Embryonic facial prominence (tissue), 1 donor: Measurements from ENCODE around the gene PTPRZ1.

ENCODE experiments used
- DNase-seq: peaks from one replicate; pipeline ENCODE4 v3.0.0-alpha.2; 2016; ENCODE audit errors: extremely low spot score

The PTPRZ1 gene

DNA sequence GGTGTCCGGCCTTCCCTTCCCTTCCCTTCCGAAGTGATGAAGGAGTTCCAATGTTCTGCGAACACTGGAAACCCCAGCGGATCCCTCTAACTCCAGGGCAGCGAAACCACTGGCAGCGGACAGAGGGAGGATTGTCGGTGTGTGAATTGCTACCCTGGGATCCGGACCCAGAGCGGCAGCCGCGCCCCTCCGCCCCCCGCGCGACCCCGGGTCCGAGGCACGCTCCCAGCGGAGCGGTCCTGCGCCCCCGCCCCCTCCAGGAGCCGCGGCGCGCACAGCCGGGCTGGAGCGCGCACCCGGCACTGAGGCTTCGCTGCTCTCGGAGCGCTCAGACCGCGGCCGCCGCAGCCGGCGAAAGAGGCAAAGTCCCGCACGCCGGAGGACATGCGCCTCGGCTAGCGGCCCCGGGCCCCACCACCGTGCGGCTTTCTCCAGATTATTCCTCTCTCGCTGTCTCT lies at the start of gene PTPRZ1:
PTPRZ1 (plus strand) TSS at position 331 of the 458 bp plus-strand sequence. CDS start 339 bp downstream, outside the sequence.
- DNase-seq = no peak

DNA sequence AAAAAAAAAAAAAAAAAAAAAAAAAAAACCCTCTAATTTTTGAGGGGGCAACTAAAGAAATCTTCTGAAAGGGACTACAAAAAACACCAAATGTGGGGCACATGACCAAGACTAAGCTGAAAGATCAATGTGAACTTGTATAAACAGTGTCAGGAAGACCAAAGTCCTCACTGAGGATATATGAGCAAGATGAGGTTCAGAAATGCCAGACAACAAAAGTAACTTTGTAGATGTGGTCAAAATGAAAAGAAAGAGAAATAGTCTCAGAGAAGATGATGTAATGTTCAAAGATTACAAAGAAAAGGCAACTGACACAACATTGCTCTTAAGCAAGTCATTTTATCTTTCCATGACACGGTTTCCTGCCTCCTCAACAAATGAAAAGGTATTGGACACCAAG lies 48.7 kb upstream of the PTPRZ1 start:
- no peak for DNase-seq

DNA sequence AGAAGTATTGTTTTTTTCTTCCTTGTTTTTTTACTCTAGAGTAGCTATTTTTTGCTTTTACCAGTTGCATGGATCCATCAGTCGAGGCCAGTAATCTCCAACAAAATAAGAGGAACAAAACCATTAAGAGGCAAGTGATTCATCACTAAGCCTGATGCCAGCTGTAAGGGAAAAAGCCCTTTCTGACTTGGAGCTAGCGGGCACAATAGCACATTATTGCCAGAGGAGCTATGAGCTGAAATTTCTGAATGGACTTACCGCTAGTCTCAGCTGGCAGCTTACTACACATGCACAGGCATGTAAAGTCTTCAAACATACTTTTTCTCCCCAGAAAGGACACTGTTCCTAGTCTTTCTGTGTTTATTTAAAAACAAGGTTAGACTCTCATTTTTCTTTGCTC lies 41.6 kb upstream of the PTPRZ1 start:
- DNase-seq = no peak

DNA sequence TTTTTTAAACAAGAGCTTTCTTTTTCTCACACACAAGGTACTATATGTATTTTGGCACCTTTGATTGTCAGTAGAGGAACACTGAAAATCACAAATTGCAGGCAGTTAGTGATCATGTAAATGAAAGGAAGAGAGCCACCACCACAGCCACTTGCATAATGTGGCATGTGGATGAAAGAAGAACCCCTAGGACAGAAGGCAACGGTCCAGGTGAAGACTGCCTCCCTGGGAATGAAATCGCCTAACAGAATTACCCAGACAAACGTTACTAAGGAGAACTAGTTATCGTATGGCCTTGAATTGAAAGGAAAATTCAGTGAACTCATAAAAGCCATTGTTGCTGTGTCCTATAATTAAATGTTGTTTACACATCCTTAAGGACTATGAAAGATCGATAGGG lies 41.2 kb upstream of the PTPRZ1 start:
- no peak for DNase-seq

DNA sequence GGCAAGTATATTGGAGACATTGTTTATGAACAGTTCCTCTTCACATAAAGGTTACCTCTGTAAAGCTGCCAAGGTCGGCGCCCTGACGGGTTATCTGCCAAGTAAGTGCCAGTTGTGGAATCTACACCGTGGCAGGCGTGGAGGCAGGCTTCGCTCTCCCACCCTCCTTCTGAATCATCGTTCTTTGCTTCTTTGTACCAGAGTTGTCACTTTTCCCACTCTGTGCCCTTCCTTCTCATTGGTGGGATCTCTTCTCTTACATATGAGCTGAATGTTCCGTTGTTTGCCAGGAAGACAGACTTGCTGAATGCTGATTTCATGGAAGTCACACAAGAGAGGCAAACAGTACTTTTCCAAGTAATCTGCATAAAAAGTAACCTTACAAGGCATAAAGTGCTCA lies 40.6 kb upstream of the PTPRZ1 start:
- no peak for DNase-seq

DNA sequence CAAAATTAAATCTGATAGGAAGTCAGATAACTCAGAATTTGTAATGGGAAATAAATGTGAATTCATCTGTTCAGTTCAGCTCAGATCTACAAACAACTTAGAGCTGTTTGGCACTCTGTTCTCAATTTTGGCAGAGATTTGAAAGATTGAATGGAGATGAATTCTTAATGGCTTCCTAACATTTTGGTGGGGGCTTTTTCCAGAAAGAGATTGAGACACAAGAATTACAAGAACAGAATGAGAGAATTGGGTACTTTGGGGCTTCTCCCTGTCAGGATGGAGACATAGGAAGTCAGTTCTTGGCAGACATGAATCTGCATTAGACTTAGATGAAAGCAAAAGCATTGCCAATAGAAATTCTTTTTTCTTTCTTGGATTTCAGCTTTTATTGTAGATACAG lies 39.0 kb upstream of the PTPRZ1 start:
- DNase-seq = no peak

DNA sequence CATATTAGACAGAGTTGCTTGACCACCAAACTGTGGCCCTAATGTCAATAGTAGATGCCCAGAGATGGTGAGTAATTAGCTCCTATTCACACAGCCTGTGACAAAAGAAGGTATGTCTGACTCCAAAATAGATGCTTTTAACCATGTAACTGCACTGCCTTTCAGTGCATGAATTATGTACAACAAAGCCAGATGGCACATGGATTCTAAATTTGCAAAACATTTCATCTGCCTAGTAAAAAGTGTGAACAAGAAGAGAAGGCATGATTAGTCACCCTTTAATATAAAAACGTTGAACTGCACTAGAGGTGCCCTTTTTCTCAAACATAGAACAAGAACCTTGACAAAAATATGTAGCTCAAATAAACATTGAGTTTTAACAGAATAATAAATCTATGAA lies 35.5 kb upstream of the PTPRZ1 start:
- no peak for DNase-seq

DNA sequence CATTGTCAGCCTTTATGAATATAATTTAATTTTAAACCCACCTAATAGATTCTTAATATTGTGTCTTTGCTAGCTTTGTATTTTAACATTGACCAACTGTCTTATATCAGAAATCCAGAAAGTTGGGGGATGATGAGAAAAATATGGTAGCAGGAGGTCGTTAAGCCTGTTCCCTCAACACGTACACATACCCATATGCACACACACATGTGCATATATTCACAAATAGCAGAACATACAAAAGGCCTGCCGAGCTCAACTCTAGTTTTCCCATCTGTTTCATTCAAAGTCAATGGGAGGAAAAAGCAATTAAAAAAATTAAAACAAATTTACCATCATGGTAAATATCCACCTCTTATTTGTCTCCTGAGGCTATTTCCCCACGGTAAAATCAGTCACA lies 25.9 kb upstream of the PTPRZ1 start:
- DNase-seq = no peak

DNA sequence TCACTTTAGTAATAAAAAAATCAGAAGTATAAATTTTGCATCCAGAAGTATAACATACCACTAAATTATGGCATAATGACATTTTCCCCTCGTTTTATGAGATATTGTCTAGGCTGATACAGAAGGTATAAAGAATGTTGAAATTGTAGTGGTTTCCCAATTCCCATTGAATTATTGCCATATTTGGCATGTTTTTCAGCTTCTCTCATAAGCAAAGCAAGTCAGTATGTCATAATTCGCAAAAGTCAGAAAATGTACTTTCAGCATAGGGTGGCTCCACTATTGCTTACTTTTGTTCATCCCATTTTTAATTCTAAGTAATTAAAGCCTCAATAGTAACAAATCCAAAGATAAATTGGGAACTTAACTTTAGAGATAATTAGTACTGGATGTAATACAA lies 19.7 kb upstream of the PTPRZ1 start:
- DNase-seq = no peak

DNA sequence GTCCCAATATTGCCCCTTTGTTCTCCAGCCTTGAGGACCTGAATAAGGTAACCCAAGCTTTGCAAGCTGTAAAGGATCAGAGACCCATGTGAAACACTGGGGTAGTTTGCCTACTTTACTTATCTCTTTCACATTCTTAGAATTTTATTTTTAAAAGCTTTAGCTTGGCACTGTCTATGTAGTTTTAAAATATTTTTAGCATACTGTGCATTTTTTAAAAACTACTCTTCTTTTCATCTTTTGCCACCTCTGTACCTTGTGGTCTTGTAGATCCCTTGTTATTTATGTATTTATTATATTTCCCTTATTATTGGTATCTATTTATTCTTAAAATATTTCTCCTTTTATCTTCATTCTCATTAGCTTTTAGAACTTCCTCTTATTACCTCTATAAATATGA lies 12.0 kb upstream of the PTPRZ1 start:
- DNase-seq = no peak

DNA sequence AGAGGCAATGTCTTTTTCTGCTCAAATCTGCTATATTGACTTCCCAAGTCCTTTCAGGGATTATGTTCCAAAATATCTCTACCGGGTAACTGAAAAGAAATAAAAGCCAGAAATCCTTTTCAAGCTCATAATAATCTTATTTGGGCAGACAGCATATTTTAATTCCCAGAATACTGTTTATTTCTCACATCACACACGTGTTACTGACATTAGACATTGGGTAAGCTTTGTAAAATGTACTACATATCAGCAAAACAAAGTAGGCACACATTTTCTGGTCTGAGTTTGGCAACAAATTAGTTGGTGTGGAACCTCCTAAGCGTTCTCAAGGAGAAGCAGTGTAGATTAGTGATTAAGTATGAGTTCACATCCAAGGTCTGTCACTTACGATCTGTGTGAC lies 10.4 kb upstream of the PTPRZ1 start:
- DNase-seq = no peak

DNA sequence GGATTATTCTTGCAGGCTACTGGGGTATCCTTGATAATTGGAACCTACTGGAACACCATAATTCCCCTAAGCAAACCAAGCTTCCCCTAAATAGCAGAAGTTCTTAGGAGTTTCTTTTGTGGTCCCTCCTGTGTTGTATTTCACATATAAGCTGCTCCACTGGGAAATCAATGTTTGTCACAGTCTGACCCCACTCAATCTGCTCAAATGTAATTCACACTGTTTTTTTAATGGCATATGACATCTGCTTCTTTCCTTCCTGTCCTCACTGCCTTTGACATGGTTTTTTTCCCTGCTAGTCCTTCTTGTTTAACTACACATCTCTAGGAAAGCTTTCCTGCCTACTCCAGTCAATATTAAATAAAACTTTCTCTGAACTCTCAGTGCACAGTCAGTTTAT lies 1.8 kb upstream of the PTPRZ1 start:
- DNase-seq = no peak

DNA sequence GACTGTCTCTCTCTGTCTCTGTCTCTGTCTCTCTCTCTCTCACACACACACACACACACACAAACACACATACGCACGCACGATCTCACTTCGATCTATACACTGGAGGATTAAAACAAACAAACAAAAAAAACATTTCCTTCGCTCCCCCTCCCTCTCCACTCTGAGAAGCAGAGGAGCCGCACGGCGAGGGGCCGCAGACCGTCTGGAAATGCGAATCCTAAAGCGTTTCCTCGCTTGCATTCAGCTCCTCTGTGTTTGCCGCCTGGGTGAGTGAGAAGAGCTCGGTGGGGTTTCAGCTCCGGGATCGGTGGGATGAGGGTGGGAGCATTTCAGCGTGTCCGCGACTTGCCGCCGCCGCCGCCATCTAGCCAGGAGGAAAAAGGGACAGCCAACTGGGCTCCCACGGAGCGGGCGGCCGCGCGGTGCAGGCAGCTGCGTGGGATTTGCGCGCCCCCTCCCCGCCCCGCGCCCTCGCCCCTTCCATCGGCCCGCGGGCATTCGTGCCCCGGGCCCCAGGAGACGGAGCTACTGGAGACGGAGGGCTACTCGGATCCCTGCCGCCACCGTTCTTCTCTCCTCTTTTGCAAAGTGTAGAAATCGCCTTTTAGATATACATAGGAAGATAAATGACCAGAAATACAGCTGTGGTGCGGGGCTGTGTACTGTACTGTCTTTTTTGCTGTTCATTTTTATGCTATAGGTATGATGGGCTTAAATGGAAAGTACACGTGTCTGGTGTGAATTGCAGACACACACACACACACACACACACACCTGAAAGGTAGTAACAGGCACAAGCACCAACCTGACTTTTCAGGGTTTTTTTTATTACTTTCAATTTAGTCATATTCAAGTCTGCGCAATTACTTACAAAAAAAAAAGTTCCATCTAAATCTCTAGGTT lies 581 bp downstream of the PTPRZ1 start:
- DNase-seq = no peak

DNA sequence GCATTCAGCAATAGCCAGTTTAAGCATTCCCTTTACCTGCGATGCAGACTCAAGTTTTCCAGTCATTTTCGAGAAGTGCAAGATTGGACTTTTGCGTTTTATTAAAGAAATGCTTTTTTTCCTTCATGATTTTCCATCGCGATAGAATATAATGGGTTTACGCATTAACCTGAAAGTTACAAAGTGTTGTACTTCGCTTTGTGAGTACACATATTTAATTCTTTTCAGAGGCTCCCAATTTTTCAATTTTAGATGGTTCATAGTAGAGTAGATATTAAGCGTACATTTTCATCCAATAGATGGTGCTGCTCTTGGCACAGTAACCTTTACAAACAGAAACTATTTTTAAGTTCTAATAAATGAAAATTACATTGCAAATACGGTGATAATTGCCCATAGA lies 1.3 kb downstream of the PTPRZ1 start:
- no peak for DNase-seq

DNA sequence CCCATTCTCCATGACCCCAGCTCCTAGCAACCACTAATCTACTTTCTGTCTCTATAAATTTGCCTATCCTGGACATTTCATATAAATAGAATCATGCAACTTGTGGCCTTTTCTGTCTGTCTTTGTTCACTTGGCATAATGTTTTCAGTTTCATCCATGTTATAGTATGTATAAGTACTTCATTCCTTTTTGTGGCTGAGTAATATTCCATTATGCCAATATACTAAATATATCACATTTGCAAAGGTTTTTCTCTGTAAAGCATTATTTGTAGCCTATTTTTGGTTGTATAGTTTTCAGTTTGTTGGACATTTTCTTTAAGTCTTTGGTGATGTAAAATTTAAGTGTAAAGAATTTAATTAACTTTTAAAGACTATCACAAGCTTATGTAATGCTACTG lies 2.2 kb downstream of the PTPRZ1 start:
- DNase-seq = no peak

DNA sequence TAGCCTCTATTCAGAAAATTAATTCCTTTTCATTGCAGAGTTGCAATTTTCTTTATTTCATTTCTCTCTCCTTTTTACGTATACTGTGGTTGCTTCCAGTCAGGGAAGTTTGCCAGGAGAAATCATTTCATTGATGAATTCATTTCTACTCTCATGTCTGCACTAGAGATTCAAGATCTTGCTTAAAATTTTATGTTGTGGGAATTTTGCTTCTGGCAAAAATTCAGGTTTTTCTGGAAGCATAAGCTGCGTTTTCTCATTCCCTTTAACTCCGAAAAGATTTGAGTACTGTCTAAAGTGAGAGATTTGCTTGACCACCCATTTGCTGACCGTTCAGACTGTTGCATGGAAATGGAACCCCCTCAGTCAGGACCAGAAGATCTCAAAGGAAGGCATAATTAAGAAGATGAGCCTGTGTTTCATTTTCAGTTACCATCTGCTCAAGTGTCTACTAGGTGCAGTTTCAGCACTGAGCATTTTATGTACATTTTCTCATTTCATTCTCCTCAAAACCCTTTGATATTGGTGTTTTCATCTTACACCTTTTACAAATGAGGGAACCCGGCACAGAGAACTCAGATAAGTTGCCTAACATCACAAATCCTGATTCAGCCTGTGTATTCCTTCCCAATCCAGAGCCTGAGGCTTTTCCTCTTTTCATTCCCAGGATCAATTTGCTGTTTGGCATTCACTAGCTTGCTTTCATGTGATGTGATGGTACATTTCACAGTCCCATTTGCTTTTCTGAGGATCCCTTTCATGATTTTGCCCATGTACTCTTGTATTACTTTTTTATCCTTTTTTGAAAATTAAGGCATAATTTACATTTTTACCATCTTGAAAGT lies 3.9 kb downstream of the PTPRZ1 start:
- DNase-seq = no peak

DNA sequence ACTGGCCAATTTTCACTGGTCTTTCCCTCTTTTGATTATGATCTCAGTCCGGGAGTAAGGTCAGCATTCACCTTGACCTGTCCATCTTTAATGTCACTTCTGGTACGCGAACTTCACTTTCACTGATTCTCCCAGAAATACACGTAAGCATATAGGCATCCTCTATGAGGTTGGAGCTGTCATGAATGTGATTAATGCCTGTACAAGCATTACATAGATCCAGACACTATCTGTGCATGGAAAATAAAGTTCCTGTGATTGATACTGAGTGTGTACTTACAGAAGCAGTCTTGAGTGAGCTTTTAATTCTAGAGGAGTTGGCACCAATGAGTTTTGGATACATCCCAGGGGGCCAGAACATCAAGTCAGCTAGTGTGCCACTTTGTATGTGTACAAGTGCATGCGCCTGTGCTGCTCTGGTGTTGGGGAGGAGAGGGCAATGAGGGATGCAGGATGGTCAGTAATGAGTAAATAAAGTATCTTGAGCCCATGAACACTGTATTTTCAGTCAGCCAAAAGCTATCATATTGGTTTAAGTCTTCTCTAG lies 6.0 kb downstream of the PTPRZ1 start:
- DNase-seq = no peak

DNA sequence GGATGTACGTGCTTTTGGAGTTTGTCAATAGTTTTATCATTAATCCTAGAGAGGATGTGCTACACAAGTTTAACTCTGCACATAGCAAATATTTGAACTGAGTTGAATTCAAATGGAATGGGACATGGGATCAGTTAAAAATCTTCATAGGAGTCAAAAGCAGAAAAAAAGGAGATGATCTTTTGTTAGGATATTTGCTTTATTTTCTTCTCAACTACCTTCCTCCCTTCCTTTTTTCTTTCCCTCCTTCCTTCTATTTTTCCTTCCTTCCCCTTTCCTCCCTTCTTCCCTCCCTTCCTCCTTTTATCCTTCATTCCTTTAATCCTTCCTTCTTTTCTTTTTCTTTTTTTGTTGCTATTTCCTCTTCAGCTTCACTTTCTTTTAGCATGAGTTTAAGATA lies 6.6 kb downstream of the PTPRZ1 start:
- DNase-seq = no peak

DNA sequence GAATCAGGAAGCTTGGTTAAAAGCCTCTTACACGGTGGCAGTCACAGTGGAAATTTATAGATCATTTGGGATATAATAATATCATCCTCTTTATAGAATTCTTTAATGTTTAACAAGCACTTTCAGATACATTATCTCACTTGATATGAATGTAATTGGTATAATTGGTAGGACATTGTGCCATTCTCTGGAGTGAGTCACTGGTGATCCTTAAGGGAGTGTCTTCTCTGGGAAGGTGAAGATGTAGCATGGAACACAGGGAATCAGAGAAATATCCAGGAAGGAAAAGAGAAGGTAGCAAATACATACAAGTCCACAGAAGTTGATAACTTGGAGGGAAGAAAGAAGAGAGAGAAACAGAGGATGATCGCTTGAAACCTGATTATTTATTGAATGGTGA lies 9.8 kb downstream of the PTPRZ1 start:
- DNase-seq = no peak

DNA sequence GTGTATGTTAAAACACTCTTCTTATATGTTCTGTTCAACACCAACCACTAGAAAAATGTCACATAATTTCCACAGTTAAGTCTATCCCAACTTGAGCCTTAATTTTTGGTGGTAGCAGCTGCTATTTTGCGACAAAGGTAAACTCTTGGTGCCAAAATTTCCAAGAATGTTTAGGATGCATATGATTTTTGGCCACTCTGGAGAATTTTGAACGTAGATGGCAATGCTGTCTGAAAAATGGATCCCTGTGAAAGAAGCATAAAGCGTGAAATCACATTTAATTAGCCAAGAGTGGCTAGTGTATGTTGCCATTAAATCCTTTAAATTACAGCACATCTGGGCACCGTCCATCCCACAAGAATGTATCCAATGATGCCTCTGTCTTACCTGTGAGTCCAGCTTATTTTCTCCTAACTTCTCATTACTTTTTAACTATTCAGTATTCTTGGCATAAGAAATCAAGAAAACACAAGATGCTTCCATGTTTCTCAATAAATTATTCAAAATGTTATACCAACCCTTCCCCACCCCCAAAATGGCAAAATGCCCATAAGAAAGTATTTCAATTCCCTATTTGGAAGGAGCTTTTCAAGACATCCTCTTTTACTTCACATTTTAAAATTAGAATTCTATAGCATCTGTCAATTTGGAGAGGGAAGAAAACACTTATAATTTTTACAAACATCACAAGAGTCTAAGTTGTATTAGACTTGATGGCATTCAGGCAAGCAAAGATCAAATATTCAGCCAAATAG lies 12.4 kb downstream of the PTPRZ1 start:
- no peak for DNase-seq

DNA sequence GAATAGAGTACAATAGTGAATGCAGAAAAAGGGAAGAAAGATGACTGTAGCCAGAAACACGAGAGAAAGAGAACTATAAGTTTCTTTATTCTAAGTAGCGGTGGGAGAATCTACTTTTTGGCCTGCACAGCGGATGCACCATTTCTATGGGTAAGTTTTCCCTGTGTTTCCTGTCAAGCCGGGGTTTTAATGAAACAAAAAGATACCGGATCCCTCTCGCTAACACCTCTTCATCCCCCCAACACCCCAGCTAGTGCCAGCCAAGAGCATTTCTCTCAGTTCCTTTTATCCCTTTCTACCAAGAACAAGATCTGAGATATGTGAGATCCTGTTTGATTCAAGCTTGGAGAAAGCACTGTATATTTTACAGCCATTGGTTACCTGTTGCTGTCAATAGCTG lies 14.7 kb downstream of the PTPRZ1 start:
- no peak for DNase-seq

DNA sequence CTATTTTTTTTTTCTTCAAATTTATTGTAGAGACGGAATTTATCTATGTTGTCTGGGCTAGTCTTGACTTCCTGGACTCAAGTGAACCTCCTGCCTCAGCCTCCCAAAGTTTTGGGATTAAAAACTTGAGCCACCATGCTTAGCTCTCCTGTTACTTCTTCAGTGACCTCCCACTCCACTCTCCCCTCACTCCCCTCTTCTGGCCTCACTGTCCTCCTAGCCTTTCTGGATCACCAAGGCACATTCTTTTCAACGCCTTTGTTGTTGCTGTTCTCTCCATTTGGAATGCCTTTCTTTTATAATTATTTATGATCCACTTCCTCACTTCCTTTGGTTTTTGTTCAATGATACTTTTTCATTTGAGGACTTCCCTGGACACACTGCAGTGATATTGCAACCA lies 17.9 kb downstream of the PTPRZ1 start:
- no peak for DNase-seq
